Raji (cell line): ENCODE data around the gene SYCP3.

Experiments
- POLR2A ChIP-seq: IDR thresholded peaks from 2 replicates; pipeline ENCODE4 v1.6.1; 2011; ENCODE audit warnings: low read depth, low read length, control low read depth; ENCODE audit not compliant: insufficient read depth

Gene SYCP3

DNA sequence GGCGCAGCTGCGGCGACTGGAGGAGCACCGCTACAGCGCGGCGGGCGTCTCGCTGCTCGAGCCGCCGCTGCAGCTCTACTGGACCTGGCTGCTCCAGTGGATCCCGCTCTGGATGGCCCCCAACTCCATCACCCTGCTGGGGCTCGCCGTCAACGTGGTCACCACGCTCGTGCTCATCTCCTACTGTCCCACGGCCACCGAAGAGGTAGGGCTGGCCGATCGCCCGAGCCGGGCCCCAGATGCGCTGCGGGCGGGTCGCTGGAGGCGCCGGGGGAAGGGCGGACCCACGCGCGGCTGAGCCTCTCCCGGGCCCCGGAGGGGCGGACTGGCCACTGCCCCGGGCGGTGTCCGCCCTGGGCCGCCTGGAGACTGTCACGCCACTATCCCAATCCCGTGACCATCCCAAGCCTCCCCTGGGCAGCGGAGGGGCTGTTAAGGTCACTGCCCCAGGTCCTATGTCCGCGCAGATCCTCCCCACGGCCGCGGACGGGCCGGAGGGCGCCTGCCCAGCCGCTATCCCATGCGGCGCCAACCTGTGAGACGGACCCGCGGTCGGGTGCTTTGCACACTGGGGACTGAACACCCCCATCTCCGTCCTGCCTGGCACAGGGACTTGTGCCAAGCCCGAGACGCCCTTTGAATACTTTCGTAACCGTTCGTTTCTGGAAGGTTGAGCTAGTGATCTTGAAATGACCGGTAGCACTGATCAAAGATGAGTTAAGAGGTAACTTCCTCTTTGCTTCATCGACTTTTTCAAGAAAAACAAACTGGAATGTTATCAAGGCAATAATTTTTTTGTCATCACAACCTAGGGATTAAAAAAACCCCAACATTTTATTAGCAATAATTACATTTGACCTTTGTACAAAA is 41.1 kb downstream of the SYCP3 start:
- no peak for TF ChIP-seq POLR2A

DNA sequence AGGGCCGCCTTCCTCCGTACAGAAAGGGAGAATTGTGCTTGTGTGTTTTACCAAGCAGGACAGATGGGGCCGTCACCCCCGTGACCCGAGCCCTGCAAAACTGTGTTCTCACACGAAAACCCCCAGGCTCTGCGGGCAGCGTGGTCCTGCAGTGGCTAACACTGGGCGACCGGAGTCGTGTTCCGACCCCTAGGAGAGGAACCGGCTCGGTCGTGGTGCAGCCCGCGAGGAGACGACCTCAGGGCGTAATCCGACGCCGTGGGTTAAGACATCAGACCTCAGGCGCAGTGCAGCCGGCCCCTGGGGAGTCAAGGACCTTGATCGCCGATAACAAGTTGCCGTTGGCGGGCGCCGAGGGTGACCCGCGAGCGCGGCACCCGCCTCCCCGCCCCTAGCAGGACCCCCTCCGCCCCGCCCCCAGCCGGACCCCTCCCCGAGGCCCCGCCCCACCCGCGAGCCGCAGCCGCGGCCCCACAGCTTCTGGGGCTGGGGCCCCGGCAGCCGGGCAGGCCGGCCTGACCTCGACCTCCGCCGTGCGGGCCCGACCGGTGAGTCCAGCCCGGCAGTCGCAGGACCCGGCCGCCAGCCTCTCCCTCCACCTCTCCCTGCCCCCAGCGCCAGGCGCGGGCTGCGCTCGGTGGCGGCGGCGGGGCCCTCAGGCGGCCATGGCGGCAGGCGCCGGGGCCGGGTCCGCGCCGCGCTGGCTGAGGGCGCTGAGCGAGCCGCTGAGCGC is 41.9 kb downstream of the SYCP3 start, which contains the start of gene CHPT1:
CHPT1 (plus strand) TSS at position 444 of the 733 bp plus-strand sequence; CDS start at position 666, 222 bp downstream.
- TF ChIP-seq POLR2A, result no peak

DNA sequence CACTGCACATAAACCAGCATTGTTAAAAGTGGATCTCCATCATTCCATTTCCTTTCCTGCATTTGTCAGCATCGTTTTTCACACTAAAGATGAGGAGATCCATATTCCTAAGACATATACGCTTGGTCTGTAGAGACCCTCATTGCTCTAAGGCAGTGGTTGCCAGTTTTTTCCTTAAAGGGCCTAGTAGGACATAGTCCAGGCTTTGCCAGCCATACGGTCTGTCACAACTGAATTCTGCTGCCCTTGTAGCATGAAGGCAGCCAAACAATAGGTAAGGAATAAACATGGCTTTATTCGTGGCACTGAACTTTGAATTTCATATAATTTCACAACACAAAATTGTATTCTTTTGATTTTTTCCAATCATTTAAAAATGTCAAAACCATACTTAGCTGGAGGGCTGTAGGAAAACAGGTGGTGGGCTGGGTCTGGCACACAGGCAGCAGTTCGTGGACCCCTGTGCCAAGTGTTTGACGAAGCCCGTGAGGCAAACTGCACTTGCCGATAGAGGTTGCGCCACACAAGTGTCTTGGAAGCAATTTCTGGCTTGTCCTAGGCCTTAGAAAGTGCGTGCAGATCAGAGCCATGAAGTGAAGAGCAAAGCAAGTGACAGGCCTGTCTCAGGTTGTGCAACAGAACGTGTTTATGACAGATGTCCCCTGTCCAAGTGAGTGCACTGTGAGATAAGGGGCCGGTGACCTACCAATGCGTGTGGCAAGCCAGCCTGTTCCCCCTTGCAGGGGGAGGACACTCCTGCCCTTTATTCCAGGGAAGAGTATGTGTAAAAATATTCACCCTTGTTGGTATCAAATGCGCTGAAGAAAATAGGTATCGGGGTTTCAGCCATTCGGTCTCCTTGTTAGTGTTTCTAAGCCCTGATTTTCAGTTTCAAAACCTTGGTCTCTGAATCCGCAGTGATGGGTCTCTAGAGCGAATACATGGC is 42.7 kb downstream of the SYCP3 start:
- TF ChIP-seq POLR2A, result no peak

DNA sequence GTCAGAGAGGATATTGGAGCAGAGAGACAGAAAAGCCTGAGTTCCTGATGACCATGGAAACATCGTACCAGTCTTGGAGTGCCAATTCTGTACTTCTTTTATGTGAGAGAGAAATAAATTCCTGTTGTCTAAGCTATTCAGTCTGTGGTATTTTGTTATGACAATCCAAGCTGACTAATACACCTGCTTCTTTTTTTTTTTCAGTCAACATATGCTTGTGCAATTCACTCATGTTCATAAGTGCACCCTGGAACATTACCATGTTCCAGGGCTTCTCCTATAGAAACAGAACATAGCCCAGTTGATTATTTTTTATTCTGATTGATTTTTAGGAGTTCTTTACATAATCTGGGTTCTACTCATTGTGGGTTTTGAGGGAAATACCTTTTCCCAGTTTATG is 43.6 kb downstream of the SYCP3 start:
- no peak for TF ChIP-seq POLR2A

DNA sequence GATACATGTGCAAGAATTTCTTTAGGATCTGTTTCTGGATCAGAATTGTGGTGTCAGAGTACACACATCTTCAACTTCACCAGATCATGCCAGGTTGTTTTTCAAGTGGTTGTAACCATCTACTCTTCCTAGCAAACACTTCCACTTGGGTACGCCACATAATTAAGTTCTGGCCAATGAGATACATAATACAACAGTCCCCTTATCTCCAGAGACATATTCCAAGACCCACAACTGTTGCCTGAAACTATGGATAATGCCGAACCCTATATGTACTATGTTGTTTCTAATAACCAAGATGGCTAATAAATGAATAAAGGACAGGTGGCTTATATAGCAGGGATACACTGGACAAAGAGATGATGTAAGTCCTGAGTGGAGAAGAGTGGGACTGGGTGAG is 44.3 kb downstream of the SYCP3 start:
- no peak for TF ChIP-seq POLR2A

DNA sequence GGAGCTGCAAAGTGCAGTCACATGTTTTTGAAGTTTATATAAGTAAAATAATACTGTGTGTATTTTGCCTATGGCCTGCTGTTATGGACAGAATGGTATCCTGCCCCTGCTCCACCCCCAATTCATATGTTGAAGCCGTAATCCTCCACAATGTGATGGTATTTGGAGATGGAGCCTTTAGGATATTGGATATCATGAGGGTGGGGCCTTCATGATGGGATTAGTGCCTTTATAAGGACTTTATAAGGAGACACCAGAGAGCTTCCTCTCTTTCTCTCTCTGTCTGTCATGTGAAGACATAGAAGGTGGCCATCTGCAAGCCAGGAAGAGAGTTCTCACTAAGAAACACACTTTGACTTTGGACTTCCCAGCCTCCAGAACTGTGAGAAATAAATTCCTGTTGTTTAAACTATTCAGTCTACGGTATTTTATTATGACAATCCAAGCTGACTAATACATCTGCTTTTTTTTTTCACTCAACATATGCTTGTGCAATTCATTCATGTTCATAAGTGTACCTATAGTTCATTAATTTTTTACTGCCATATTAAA is 44.9 kb downstream of the SYCP3 start:
- TF ChIP-seq POLR2A, result no peak

DNA sequence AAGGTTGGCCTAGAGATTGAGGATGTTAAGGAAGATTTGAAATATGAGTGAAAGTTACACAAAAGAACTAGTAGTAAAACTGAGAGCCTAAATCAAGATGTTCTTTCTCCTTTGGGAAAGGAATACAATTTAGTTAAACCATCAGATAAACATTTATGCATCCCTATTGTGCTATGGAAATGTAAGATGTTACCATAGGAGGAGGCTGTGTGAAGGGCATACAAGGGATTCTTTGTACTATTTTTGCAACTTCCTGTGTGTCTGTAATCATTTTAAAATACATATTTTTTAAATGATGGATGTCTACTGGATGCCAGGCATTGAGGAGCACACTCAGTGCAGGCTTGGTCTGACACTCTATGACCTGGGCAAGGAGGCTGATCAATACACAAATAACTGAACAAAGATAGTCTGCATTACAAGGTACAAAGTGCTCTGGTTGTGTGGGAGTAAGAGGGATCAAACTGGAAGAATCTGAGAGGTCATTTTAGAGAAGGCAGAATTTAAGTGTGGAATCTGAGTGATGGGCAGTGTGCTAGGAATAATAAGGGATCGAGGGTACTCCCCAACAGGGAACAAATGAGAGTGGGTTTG is 47.7 kb downstream of the SYCP3 start:
- no peak for TF ChIP-seq POLR2A

DNA sequence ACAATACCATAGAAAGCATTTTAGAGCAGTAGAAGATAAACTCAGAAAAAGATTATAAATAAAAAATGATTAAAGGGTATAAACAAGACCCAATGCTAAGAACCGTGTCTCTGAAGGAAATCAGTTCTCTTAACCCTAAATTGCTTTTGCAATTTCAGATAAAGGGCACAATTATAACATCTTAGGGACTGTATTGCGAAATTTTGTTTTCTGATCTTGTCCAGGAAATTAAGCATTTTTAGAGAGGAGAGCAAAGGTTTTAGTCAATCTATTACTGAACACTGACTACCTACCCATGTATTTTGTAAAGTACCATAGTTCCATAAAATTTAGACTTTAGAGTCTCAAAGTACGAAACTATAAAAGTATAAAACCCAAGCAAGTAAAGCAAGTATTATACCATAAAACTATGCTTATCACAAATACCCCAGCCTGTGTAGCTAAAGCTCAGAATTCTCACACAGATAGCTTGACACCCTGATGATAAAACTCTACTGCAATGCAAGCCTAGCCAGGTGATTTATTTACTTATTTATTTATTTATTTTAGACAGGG is 48.6 kb downstream of the SYCP3 start:
- no peak for TF ChIP-seq POLR2A

DNA sequence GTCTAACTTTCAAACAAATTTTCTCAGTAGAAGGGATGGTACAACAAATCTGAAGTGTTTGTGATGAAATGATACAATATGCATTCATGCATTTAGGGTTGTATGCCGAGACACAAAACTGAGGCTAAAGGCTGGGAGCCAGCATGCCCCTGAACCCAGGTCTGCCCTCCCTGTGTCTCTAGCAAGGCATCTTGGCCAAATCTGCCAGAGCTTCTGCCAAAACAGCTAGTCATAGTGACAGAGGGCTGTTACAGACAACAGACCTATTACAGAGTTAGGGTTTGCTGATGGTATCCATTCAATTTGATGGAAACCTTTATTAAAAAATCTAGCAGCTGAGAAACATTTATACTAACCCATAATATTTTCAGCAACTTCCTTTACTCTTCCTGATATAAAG is 53.1 kb downstream of the SYCP3 start:
- no peak for TF ChIP-seq POLR2A

DNA sequence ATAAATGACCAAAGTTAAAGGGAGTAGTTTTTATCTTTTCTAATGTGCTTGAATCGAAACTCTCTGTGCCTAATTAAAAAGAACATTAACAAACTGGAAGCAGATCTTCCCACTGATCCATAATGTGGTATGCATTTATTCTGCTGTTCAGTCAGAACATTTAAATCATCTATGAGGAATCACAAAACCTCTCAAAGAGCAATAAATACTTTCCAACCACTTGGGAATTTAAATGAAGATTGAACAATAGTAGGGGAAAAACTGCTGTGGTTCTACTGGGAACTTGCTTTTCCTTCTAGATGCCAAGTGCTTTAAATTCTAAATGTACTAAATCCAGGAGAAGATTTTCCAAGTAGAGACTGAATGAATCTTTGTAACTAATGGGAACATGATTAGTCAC is 54.2 kb downstream of the SYCP3 start:
- no peak for TF ChIP-seq POLR2A

DNA sequence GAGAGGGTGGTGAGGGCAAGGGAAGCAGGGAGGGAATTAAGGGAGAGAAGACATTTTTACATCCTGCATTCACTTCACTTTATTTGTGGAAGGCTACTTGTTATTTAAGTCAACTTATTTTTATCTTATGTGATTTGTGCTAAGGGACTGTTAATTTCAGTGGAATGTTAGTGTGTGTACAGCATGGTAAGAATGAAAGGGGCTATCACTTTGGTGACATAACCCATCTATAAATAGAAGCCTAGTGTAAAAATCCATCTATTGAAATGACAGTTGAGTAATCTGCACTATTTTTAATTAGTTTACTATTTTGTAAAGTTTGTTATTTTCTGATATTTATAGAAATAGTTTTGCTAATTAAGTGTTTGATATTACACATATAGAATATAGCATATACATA is 58.6 kb downstream of the SYCP3 start:
- no peak for TF ChIP-seq POLR2A

DNA sequence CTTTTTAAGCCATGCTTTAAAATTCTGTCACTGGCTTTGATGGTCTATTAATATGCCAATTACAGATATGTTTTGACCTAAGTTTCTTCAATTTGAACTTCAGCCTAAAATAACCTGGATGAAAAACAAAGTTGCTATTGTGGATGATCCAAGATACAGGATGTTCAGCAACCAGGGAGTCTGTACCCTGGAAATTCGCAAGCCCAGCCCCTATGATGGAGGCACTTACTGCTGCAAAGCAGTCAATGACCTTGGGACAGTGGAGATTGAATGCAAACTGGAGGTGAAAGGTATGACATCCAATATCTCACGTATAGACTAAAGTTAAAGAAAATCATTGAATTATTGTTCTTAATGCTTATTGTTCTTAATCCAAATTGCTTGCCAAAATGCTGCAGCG is 59.0 kb downstream of the SYCP3 start:
- no peak for TF ChIP-seq POLR2A
